Fibroblast of lung (primary cell): ENCODE measurements around the gene FNDC11.
"Not testable (repeated sequence)": the region's sequence is repeated elsewhere in the genome, so short reads cannot be mapped to it uniquely, and the experiment has no call there.

Experiments used
- CTCF ChIP-seq, 2 donors: IDR thresholded peaks in 1 of 2; conservative IDR thresholded peaks in 1 of 2; 1 replicate in 1 of 2; 2 replicates in 1 of 2; pipeline ENCODE4 v1.5.1; 2011 to 2012; ENCODE audit warnings: low read length in 2 of 2, control low read depth in 1 of 2, inconsistent platforms in 1 of 2, low read depth in 1 of 2, mild to moderate bottlenecking in 1 of 2
- EZH2 ChIP-seq: IDR thresholded peaks from 2 replicates; pipeline ENCODE4 v1.5.1; 2012; ENCODE audit warnings: low read length, control low read depth, mild to moderate bottlenecking; ENCODE audit errors: missing control alignments

GRCh38 chr20:63571087-63571478 is 17.1 kb downstream of the FNDC11 start:
- not testable (repeated sequence) for TF ChIP-seq CTCF (conservative IDR thresholded peaks at IDR 0.05 in 1 of 2, IDR thresholded peaks at IDR 0.05 in 1 of 2; ENCODE audit: low read depth in 1 of 2, low read length in 2 of 2); EZH2
